Loucy (cell line): Measurements from ENCODE around the gene PDE2A.

Source experiments
- H2AFZ ChIP-seq: fragments of 200-600 bp; sonication (generic); 2 replicates; pipeline ENCODE4 v1.6.0; 2016; ENCODE audit warnings: antibody characterized with exemption, mild to moderate bottlenecking, low read length, moderate library complexity
- H3F3A ChIP-seq: fragments of 200-600 bp; 2 replicates; pipeline ENCODE4 v1.6.0; 2016; ENCODE audit warnings: antibody characterized with exemption, low read depth, mild to moderate bottlenecking
- H3K27me3 ChIP-seq: fragments of 200-600 bp; sonication (generic); 2 replicates; pipeline ENCODE4 v1.6.1; 2014; ENCODE audit warnings: low read length, mild to moderate bottlenecking; ENCODE audit not compliant: insufficient read depth, poor library complexity, severe bottlenecking
- H3K36me3 ChIP-seq: fragments of 200-600 bp; sonication (generic); 2 replicates; pipeline ENCODE4 v1.6.1; 2016; ENCODE audit warnings: low read length; ENCODE audit not compliant: insufficient read depth
- H3K4me1 ChIP-seq: fragments of 200-600 bp; sonication (generic); 2 replicates; pipeline ENCODE4 v1.5.1; 2014; ENCODE audit warnings: low read length, mild to moderate bottlenecking; ENCODE audit not compliant: insufficient read depth, poor library complexity, severe bottlenecking
- H3K4me2 ChIP-seq: fragments of 200-600 bp; sonication (generic); 2 replicates; pipeline ENCODE4 v1.6.0; 2014; ENCODE audit warnings: antibody characterized with exemption, low read length, low read depth, mild to moderate bottlenecking; ENCODE audit not compliant: poor library complexity, severe bottlenecking
- H3K4me3 ChIP-seq: fragments of 200-600 bp; sonication (generic); 2 replicates; pipeline ENCODE4 v1.5.1; 2014; ENCODE audit warnings: low read length, mild to moderate bottlenecking, mixed read lengths; ENCODE audit not compliant: poor library complexity, severe bottlenecking
- H3K79me2 ChIP-seq: fragments of 200-600 bp; sonication (generic); 2 replicates; pipeline ENCODE4 v1.6.1; 2014; ENCODE audit warnings: low read length; ENCODE audit not compliant: insufficient read depth
- H3K9ac ChIP-seq: fragments of 200-600 bp; sonication (generic); 2 replicates; pipeline ENCODE4 v1.6.0; 2014; ENCODE audit warnings: mild to moderate bottlenecking, low read depth, low read length, moderate library complexity; ENCODE audit not compliant: poor library complexity, severe bottlenecking
- H3K9me2 ChIP-seq: fragments of 200-600 bp; sonication (generic); replicated peaks from 2 replicates; pipeline ENCODE4 v1.6.1; 2016; ENCODE audit warnings: low read depth, low read length, mixed read lengths
- H3K9me3 ChIP-seq: fragments of 200-600 bp; sonication (generic); 2 replicates; pipeline ENCODE4 v1.6.1; 2014; ENCODE audit warnings: mild to moderate bottlenecking, antibody characterized with exemption, low read length, low read depth; ENCODE audit not compliant: insufficient read depth
- H4K20me1 ChIP-seq: fragments of 200-600 bp; sonication (generic); 2 replicates; pipeline ENCODE4 v1.6.0; 2014; ENCODE audit warnings: antibody characterized with exemption, low read length, mild to moderate bottlenecking; ENCODE audit not compliant: insufficient read depth, poor library complexity, severe bottlenecking
- CTCF ChIP-seq: fragments of 200-600 bp; sonication (generic); conservative IDR thresholded peaks from 2 replicates; pipeline ENCODE4 v1.5.1; 2014; ENCODE audit warnings: mild to moderate bottlenecking, antibody characterized with exemption, low read length
- EZH2phosphoT487 ChIP-seq: fragments of 200-600 bp; IDR thresholded peaks from 2 replicates; pipeline ENCODE4 v1.6.1; 2018; ENCODE audit warnings: antibody characterized with exemption, mild to moderate bottlenecking, moderate library complexity, borderline replicate concordance

The PDE2A gene

GRCh38 chr11:72584293-72584938 lies 89.8 kb downstream of the PDE2A start:
- no peak overlapping the region for H3K9ac ChIP-seq
- no peak for TF ChIP-seq EZH2phosphoT487
- TF ChIP-seq CTCF, result no peak
- H4K20me1 ChIP-seq, result no peaks in the 10 kb centered on the region
- no peaks in the 10 kb centered on the region for H3K27me3 ChIP-seq
- H3K79me2 ChIP-seq, result no peaks in the 10 kb centered on the region
- H3K36me3 ChIP-seq, result no peaks in the 10 kb centered on the region
- H3K4me2 ChIP-seq, result no peak overlapping the region
- H2AFZ ChIP-seq, result no peak overlapping the region
- H3F3A ChIP-seq, result no peaks in the 10 kb centered on the region
- no peaks in the 10 kb centered on the region for H3K9me2 ChIP-seq
- H3K4me1 ChIP-seq, result no peaks in the 10 kb centered on the region
- no peak overlapping the region for H3K4me3 ChIP-seq
- H3K9me3 ChIP-seq, result no peaks in the 10 kb centered on the region

- TF ChIP-seq CTCF (no peak), EZH2phosphoT487 (no peak)
- no peaks in the 10 kb centered on the region for H3K79me2 ChIP-seq
- H3K4me2 ChIP-seq, result no peak overlapping the region
- no peak overlapping the region for H3K9ac ChIP-seq
- H2AFZ ChIP-seq, result no peak overlapping the region
- no peak overlapping the region for H3K4me3 ChIP-seq
- H3F3A ChIP-seq, result no peaks in the 10 kb centered on the region
- no peaks in the 10 kb centered on the region for H3K9me2 ChIP-seq
- no peaks in the 10 kb centered on the region for H3K27me3 ChIP-seq
- no peaks in the 10 kb centered on the region for H3K36me3 ChIP-seq
- H4K20me1 ChIP-seq, result no peaks in the 10 kb centered on the region
- no peaks in the 10 kb centered on the region for H3K4me1 ChIP-seq
- H3K9me3 ChIP-seq, result no peaks in the 10 kb centered on the region
These were observed 90.5 kb downstream of the PDE2A start for GRCh38 chr11:72583616-72584292.

- H3K9me2 ChIP-seq, result no peaks in the 10 kb centered on the region
- H3K9me3 ChIP-seq, result no peaks in the 10 kb centered on the region
- no peaks in the 10 kb centered on the region for H3K79me2 ChIP-seq
- H3K9ac ChIP-seq, result no peak overlapping the region
- no peak overlapping the region for H3K4me2 ChIP-seq
- TF ChIP-seq EZH2phosphoT487 (no peak), CTCF (no peak)
- no peak overlapping the region for H3K4me3 ChIP-seq
- H3F3A ChIP-seq, result no peaks in the 10 kb centered on the region
- H3K36me3 ChIP-seq, result no peaks in the 10 kb centered on the region
- no peaks in the 10 kb centered on the region for H3K4me1 ChIP-seq
- H2AFZ ChIP-seq, result no peak overlapping the region
- H3K27me3 ChIP-seq, result no peaks in the 10 kb centered on the region
- no peaks in the 10 kb centered on the region for H4K20me1 ChIP-seq
These were observed 91.1 kb downstream of the PDE2A start for GRCh38 chr11:72583177-72583553.
